ENCODE measurements around the gene MED22. TPM values are rescaled to one million over a fixed set of nuclear protein-coding genes. Genes with fewer than 3 reads are reported as not detected.

MED22 gene
- total and polyA plus RNA-seq, 2 of the 8 experiments (the other 6 are each of a cell fraction or from before 2014, with no cell fraction given): 56.4 to 68.4 TPM

DNA sequence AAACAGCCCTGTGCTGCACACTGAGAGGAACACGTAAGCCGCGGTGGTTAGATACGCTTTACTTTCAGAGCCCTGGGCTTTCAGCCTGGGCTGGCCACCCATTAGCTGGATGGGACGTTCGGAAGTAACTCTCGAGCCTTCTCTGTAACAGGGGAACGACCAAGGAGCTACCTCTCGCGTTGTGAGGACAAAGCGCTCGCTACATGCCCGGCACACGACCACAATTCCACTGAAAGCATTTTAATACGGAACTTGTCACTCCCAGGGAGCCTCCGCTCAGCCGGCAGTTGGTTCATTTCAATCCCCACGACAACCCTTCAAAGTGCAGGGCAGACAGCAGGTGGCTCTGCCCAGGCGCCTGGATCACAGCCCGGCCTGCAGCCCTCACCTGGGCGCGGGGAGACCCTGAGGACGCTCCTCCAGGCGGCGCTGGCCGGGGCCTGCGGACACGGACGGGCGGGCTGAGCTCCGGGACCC, 8.0 kb upstream of the MED22 start:
- Histone ChIP-seq H2BK15ac (ENCODE audit: low read length) (no peak overlapping the region), H2AFZ (ENCODE audit: low read length) (no peak overlapping the region), H3K4ac (replicated peaks; ENCODE audit: insufficient read length, low read depth, low read length) (no peak overlapping the region), H4K8ac (ENCODE audit: extremely low read depth, insufficient read depth, low read length) (no peak overlapping the region; the same call in 1 of the 2 replicates), H2BK120ac (replicated peaks; ENCODE audit: low read depth, low read length) (no peak overlapping the region), H3K36me3 (ENCODE audit: control insufficient read depth in 2 of 4, insufficient read depth in 4 of 4, low read length in 3 of 4) (peaks cover 8 to 32% (median 21%) of the 10 kb centered on the region in 4 experiments; a peak in 6 of 8 replicates), H3K56ac (replicated peaks; ENCODE audit: insufficient read length, low read depth, low read length) (no peak overlapping the region), H3K27me3 (replicated peaks in 1 of 4; ENCODE audit: control insufficient read depth in 3 of 4, extremely low read depth in 1 of 4, insufficient read depth in 3 of 4, low read length in 3 of 4) (no peaks in the 10 kb centered on the region), H4K20me1 (replicated peaks in 1 of 2; ENCODE audit: control insufficient read depth in 1 of 2, insufficient read depth in 2 of 2, low read length in 2 of 2) (peaks cover 11 to 13% of the 10 kb centered on the region in 2 experiments), H3K18ac (ENCODE audit: extremely low read depth, low read length) (no peak overlapping the region), H3K23me2 (ENCODE audit: low read depth, low read length) (peaks cover 2% of the 10 kb centered on the region; the same call in 1 of the 2 replicates), H2BK20ac (ENCODE audit: low read length) (no peak overlapping the region), H3K27ac (ENCODE audit: low read depth, low read length) (no peak overlapping the region), H4K91ac (replicated peaks; ENCODE audit: insufficient read length, low read length) (no peak overlapping the region), H3K4me3 (ENCODE audit: extremely low read depth in 1 of 4, insufficient read depth in 2 of 4, low read depth in 3 of 4, low read length in 4 of 4) (peak overlapping the region; percentile 72 to 97 (median 96)), H2BK5ac (ENCODE audit: low read depth, low read length) (no peak overlapping the region), H3K14ac (ENCODE audit: insufficient read length) (no peak overlapping the region), H3K23ac (ENCODE audit: insufficient read length) (no peak overlapping the region), H2AK5ac (ENCODE audit: low read depth, low read length) (no peak overlapping the region), H3K79me2 (ENCODE audit: control insufficient read depth in 1 of 2, insufficient read depth in 2 of 2, low read length in 2 of 2) (peaks cover 0 to 20% of the 10 kb centered on the region in 2 experiments; a peak in 2 of 4 replicates), H3K79me1 (ENCODE audit: low read depth, low read length) (peaks cover 2% of the 10 kb centered on the region; the same call in 1 of the 2 replicates), H3K4me2 (ENCODE audit: insufficient read depth in 1 of 2, low read depth in 2 of 2, low read length in 2 of 2) (peak overlapping the region; percentile 69 to 84), H2BK12ac (ENCODE audit: low read depth, low read length) (no peak overlapping the region), H3K4me1 (replicated peaks in 1 of 4; ENCODE audit: control insufficient read depth in 3 of 4, insufficient read depth in 4 of 4, low read length in 3 of 4) (peaks cover 0 to 8% (median 3%) of the 10 kb centered on the region in 4 experiments; a peak in 5 of 7 replicates), H4K5ac (ENCODE audit: insufficient read length, low read depth, low read length) (no peak overlapping the region), H3K9ac (replicated peaks in 1 of 4; ENCODE audit: extremely low read depth in 1 of 4, low read depth in 3 of 4, low read length in 3 of 4) (peak overlapping the region in 3 of 4 experiments; percentile 75 to 84 (median 79); a peak in 6 of 7 replicates), H3K9me3 (ENCODE audit: insufficient read depth in 2 of 2, low read depth in 1 of 2, low read length in 1 of 2) (no peaks in the 10 kb centered on the region)
- DNase-seq (ENCODE audit: low read depth in 1 of 2, low spot score in 2 of 2): no peak
- ChIA-PET POLR2A (ENCODE audit: partially characterized antibody) (interaction anchor here (0.9 to 16.1 kb wide), 12 partner anchors 11 to 324 kb away, joined by 3 to 461 read pairs (median 4); partner anchors contain the start of genes MED22, REXO4, RPL7A and STKLD1), CTCF (ENCODE audit: partially characterized antibody) (interaction anchor here (0.7 to 8.2 kb wide), 12 partner anchors 8 to 169 kb away, joined by 3 to 90 read pairs (median 5); partner anchors contain the start of genes MED22 and RPL7A)
- TF ChIP-seq SUZ12 (IDR thresholded peaks at IDR 0.05; ENCODE audit: low read length): no peak
- TF ChIP-seq SRF (IDR thresholded peaks at IDR 0.05; ENCODE audit: low read depth, low read length): no peak
- TF ChIP-seq PHF8 (conservative IDR thresholded peaks at IDR 0.05; ENCODE audit: low read depth, low read length): peak; percentile 5; the same call in 1 of the 2 replicates
- no peak for TF ChIP-seq SIN3A (conservative IDR thresholded peaks at IDR 0.05 in 1 of 2, IDR thresholded peaks at IDR 0.05 in 1 of 2; ENCODE audit: low read depth in 1 of 2, low read length in 2 of 2)
- FAIRE-seq: no peak
- WGBS, 2 experiments (ENCODE audit: extremely low coverage in 1 of 2, insufficient coverage in 1 of 2, insufficient read length in 1 of 2, insufficient replicate concordance in 2 of 2, low coverage in 1 of 2, low lambda C conversion rate in 2 of 2, missing lambda C conversion rate in 1 of 2): 3% methylated on average over 18 of the region's 31 CpGs; no CpG with 5 or more reads in 1 of the 2 experiments

All from H1 (cell line).